Heart right ventricle (tissue), 16 donors: ENCODE data around the gene SHB. TPM values are rescaled to one million over a fixed set of nuclear protein-coding genes. Genes with fewer than 3 reads are reported as not detected.
A peak's percentile ranks its signal among the peaks of the same experiment; 100 is the strongest.

ENCODE experiments used
- ATAC-seq, 8 donors: fragments of 200-7000 bp; cut with Tn5 transposase; one replicate each; pipeline ENCODE4 v1.9.1; 2020; ENCODE audit warnings: mild to moderate bottlenecking in 8 of 8, moderate library complexity in 8 of 8, moderate number of reproducible peaks in 1 of 8
- DNase-seq, 2 donors: peaks; one replicate each; pipeline ENCODE4 v3.0.0-alpha.2; 2020
- H3K27ac ChIP-seq, 10 donors: fragments of 200-600 bp; sonication (generic) in 2 of 10; one replicate each; pipeline versions ENCODE4 v1.5.0 to v1.8.0; 2020 to 2022; ENCODE audit warnings: mild to moderate bottlenecking in 3 of 10
- H3K27me3 ChIP-seq, 7 donors: fragments of 200-600 bp; one replicate each; pipeline ENCODE4 v1.8.0; 2021 to 2022; ENCODE audit warnings: mild to moderate bottlenecking in 2 of 7
- H3K36me3 ChIP-seq, 9 donors: fragments of 200-600 bp; sonication (generic) in 1 of 9; one replicate each; pipeline versions ENCODE4 v1.5.0 to v1.8.0; 2020 to 2022; ENCODE audit warnings: mild to moderate bottlenecking in 2 of 9
- H3K4me1 ChIP-seq, 9 donors: fragments of 200-600 bp; sonication (generic) in 1 of 9; one replicate each; pipeline versions ENCODE4 v1.5.0 to v1.8.0; 2020 to 2022; ENCODE audit warnings: mild to moderate bottlenecking in 4 of 9
- H3K4me3 ChIP-seq, 10 donors: fragments of 200-600 bp; sonication (generic) in 2 of 10; one replicate each; pipeline versions ENCODE4 v1.5.0 to v1.8.0; 2020 to 2022; ENCODE audit warnings: mild to moderate bottlenecking in 7 of 10, moderate library complexity in 2 of 10
- H3K9me3 ChIP-seq, 11 donors: fragments of 200-600 bp in 10 of 11; sonication (generic) in 2 of 11; one replicate each; pipeline versions ENCODE4 v1.5.0 to v1.8.0; 2013 to 2022; ENCODE audit warnings: mild to moderate bottlenecking in 2 of 11, control low read depth in 1 of 11, moderate library complexity in 1 of 11
- CTCF ChIP-seq, 9 donors: fragments of 200-600 bp; sonication (generic) in 2 of 9; IDR thresholded peaks; one replicate each; pipeline versions ENCODE4 v1.5.0 to v1.8.0; 2021 to 2022; ENCODE audit warnings: antibody characterized with exemption in 9 of 9, mild to moderate bottlenecking in 5 of 9, moderate library complexity in 1 of 9
- WGBS, 2 donors: extraction: QIAGEN DNeasy Blood & Tissue Kit; methylation state at CpG; one replicate each; pipeline ENCODE4 v1.1.7; 2013; ENCODE audit warnings: inconsistent platforms in 1 of 2; 5-methylcytosine and 5-hydroxymethylcytosine counted together
- intact Hi-C, 10 donors: fragments of 100-400 bp; cut with DNase I; formaldehyde crosslinking; loops; one replicate each; pipeline versions ENCODE4 v1.11.1 to v1.14.2; 2022
- polyA plus RNA-seq, 2 donors: library from polyadenylated mRNA; stranded (reverse); fragments of 200-250 nt; gene quantifications; one replicate each; pipeline ENCODE4 v1.2.3, GENCODE V29; 2013
- total RNA-seq, 10 donors: library from RNA; stranded (reverse); fragmentation: NEBNext Ultra II Directional in 3 of 10; extraction: Animal tissue kit (Norgen Biotek cat#: 25700) in 3 of 10; gene quantifications; one replicate each; pipeline versions ENCODE4 v1.2.1 to v1.2.4, GENCODE V29; 2021 to 2023
- donor health status: Arrhythmogenic right ventricular cardiomyopathy.
- donor health status: ischemic (EF 13 %, LVEDD 7.1; RV severe dilation, severe dysfunction).
- donor health status: healthy with polysubstance abuse.
- donor health status: DM: no; HTN: yes; CAD: no.
- donor health status: DM: no; HTN: no; CAD: no.
- donor health status: ischemic (EF 25% LVEDD 6.9; RV normal size, moderate dysfunction).
- donor health status: ischemic (EF 25% LVEDD 5.7; RV mildly dilated, moderate dysfunction).
- donor health status: healthy.
- donor health status: DM: yes; HTN: yes; CAD: no.
- donor health status: Ischemic cardiomyopathy.
- donor health status: ischemic (EF 35%, LVEDD 5.7; RV mildly dilated, moderate dysfunction).
- donor health status: nonischemic (EF 11% LVEDD 7.7; RV severe dilation, severe dysfunction).
- donor health status: DM: yes; HTN: yes; CAD: no.
- donor health status: PGD.
- donor health status: ischemic (EF 29% LVEDD 5.4; RV normal size, mild dysfunction).
- donor health status: nonischemic (EF 23%, LVEDD 6.1; RV moderate dilation, normal function).

SHB gene
- total and polyA plus RNA-seq, 12 donors = 5.7 to 26.6 (median 18.0) TPM

DNA sequence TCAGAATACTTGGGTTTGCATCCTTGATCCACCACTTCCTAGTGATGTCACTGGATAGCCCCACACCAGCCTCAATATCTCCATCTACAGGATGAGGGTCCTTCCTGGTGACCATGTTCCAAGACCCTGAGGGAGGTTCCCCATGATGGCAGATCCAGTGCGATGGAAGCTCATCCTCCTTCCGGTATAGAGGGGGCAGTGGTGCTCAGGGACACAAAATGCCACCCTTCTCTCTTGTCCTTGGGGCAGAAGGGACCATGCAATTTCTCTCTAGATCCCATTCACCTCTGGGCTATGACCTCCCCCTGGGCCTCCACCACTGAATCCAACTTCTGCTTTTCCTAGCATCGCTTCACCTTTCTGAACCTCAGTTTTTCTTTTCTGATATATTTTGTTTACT, 159.7 kb downstream of the SHB start:
- ATAC-seq (no peak), DNase-seq (no peak)
- WGBS, 2 donors = 88 to 94% methylated on average over 3 of the region's 3 CpGs
- peak overlapping the region in 1 of 10 donors; percentile 40 for H3K27ac ChIP-seq
- no peak for TF ChIP-seq CTCF (IDR thresholded peaks at IDR 0.05)
- H3K27me3 ChIP-seq = no peaks in the 10 kb centered on the region
- no peaks in the 10 kb centered on the region for H3K9me3 ChIP-seq
- no peak overlapping the region for H3K4me3 ChIP-seq
- no peaks in the 10 kb centered on the region for H3K36me3 ChIP-seq
- intact Hi-C loops = loop anchor here in 3 of 10 donors (5.0 to 10.0 kb wide), 2 partner anchors 248 to 485 kb away; partner anchors contain the start of gene ALDH1B1 (in 2 of the 3)
- peaks cover 0 to 31% (median 19%) of the 10 kb centered on the region in 9 donors for H3K4me1 ChIP-seq

DNA sequence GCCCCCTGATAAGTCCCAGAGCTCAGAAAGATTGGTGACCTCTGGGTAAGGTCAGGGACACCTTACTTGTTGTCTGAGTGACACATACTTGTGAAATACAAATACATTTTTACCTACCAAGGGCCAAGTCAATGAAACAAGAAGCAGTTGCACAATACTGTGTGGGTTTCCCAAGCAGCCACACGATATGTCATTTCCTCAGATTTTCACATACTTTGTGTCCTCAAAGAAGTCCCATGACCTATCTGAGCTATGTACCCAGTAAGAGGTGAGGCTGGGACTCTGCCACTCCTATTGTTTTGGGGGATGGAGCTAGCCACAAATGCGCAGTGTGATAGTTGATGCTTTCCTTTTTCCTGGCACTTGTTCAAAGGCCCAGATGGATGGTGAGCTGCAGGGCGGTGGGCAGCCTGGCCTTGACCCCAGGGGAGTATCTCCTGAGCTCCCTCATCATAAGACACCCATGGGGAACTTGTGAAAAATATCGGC, 160.3 kb downstream of the SHB start:
- ATAC-seq = no peak
- no peak for TF ChIP-seq CTCF (IDR thresholded peaks at IDR 0.05)
- peaks cover 0 to 31% (median 14%) of the 10 kb centered on the region in 9 donors for H3K4me1 ChIP-seq
- no peaks in the 10 kb centered on the region for H3K36me3 ChIP-seq
- no peak for DNase-seq
- intact Hi-C loops = loop anchor here in 3 of 10 donors (5.0 to 10.0 kb wide), 2 partner anchors 249 to 486 kb away; partner anchors contain the start of gene ALDH1B1 (in 2 of the 3)
- H3K27me3 ChIP-seq = no peaks in the 10 kb centered on the region
- peak overlapping the region in 1 of 10 donors; percentile 40 for H3K27ac ChIP-seq
- no peaks in the 10 kb centered on the region for H3K9me3 ChIP-seq
- no peak overlapping the region for H3K4me3 ChIP-seq
- WGBS, 2 donors = 70 to 85% methylated on average over 4 of the region's 4 CpGs

GRCh38 chr9:37908283-37908682, 160.7 kb downstream of the SHB start:
- Histone ChIP-seq H3K9me3 (no peaks in the 10 kb centered on the region), H3K27ac (peak overlapping the region in 1 of 10 donors; percentile 40), H3K4me3 (no peak overlapping the region), H3K27me3 (no peaks in the 10 kb centered on the region), H3K4me1 (peaks cover 0 to 29% (median 14%) of the 10 kb centered on the region in 9 donors), H3K36me3 (no peaks in the 10 kb centered on the region)
- no peak for TF ChIP-seq CTCF (IDR thresholded peaks at IDR 0.05)
- 59 to 74% methylated on average over 4 of the region's 4 CpGs for WGBS, 2 donors
- intact Hi-C loops = loop anchor here in 3 of 10 donors (5.0 to 10.0 kb wide), 2 partner anchors 249 to 487 kb away; partner anchors contain the start of gene ALDH1B1 (in 2 of the 3)
- ATAC-seq (no peak), DNase-seq (no peak)

- ATAC-seq (no peak), DNase-seq (no peak)
- H3K27ac ChIP-seq = no peak overlapping the region
- peaks cover 4 to 40% (median 26%) of the 10 kb centered on the region in 9 donors for H3K4me1 ChIP-seq
- TF ChIP-seq CTCF (IDR thresholded peaks at IDR 0.05) = no peak
- no peaks in the 10 kb centered on the region for H3K27me3 ChIP-seq
- intact Hi-C loops = loop anchor here in 4 of 10 donors (1.0 to 10.0 kb wide), 3 partner anchors 10 to 488 kb away; partner anchors contain the start of gene ALDH1B1 (in 2 of the 4)
- no peaks in the 10 kb centered on the region for H3K36me3 ChIP-seq
- no peak overlapping the region for H3K4me3 ChIP-seq
- H3K9me3 ChIP-seq = no peaks in the 10 kb centered on the region
- WGBS, 2 donors = 87 to 89% methylated on average over 11 of the region's 11 CpGs
These were observed 162.5 kb downstream of the SHB start for GRCh38 chr9:37906312-37907239.
